Trophoblast cell (in vitro differentiated cells and primary cell): ENCODE results near the gene TIMM21.

Experiments
- DNase-seq, 2 donors: peaks; one replicate each; pipeline ENCODE4 v3.0.0-alpha.2; 2016
- H2AFZ ChIP-seq: 2 replicates; pipeline ENCODE4 v1.6.1; 2013; ENCODE audit warnings: low read length, moderate library complexity, mild to moderate bottlenecking; ENCODE audit not compliant: insufficient read depth, poor library complexity
- H2AK5ac ChIP-seq: 2 replicates; pipeline ENCODE4 v1.6.1; 2013; ENCODE audit warnings: mild to moderate bottlenecking, low read length
- H2BK120ac ChIP-seq: 2 replicates; pipeline ENCODE4 v1.6.1; 2013; ENCODE audit warnings: low read length, mild to moderate bottlenecking, moderate library complexity; ENCODE audit not compliant: insufficient read depth, poor library complexity
- H2BK12ac ChIP-seq: 2 replicates; pipeline ENCODE4 v1.6.1; 2013; ENCODE audit warnings: mild to moderate bottlenecking, low read length, moderate library complexity
- H2BK5ac ChIP-seq: 2 replicates; pipeline ENCODE4 v1.6.1; 2013; ENCODE audit warnings: low read length, low read depth, moderate library complexity, mild to moderate bottlenecking; ENCODE audit not compliant: poor library complexity
- H3K14ac ChIP-seq: 2 replicates; pipeline ENCODE4 v1.6.1; 2013; ENCODE audit warnings: mild to moderate bottlenecking, low read length
- H3K18ac ChIP-seq: 2 replicates; pipeline ENCODE4 v1.6.1; 2013; ENCODE audit warnings: mild to moderate bottlenecking, low read length
- H3K23ac ChIP-seq: 2 replicates; pipeline ENCODE4 v1.6.1; 2013; ENCODE audit warnings: low read length
- H3K27ac ChIP-seq: 2 replicates; pipeline ENCODE4 v1.5.1; 2013; ENCODE audit warnings: low read depth, mild to moderate bottlenecking, inconsistent platforms, low read length, moderate library complexity
- H3K27me3 ChIP-seq: 2 replicates; pipeline ENCODE4 v1.6.1; 2013; ENCODE audit warnings: inconsistent platforms, mild to moderate bottlenecking, low read length, moderate library complexity; ENCODE audit not compliant: insufficient read depth
- H3K36me3 ChIP-seq, 2 experiments: 1 replicate in 1 of 2; 2 replicates in 1 of 2; pipeline ENCODE4 v1.6.1; 2013; ENCODE audit warnings: low read length in 2 of 2, mild to moderate bottlenecking in 2 of 2, moderate library complexity in 1 of 2; ENCODE audit not compliant: insufficient read depth in 2 of 2, control insufficient read depth in 1 of 2
- H3K4ac ChIP-seq: 2 replicates; pipeline ENCODE4 v1.6.1; 2013; ENCODE audit warnings: low read depth, mild to moderate bottlenecking, low read length, moderate library complexity
- H3K4me1 ChIP-seq, 2 experiments: 1 replicate in 1 of 2; 2 replicates in 1 of 2; pipeline ENCODE4 v1.6.1; 2013; ENCODE audit warnings: low read length in 2 of 2, mild to moderate bottlenecking in 2 of 2, moderate library complexity in 1 of 2; ENCODE audit not compliant: insufficient read depth in 2 of 2, control insufficient read depth in 1 of 2
- H3K4me2 ChIP-seq: 2 replicates; pipeline ENCODE4 v1.6.1; 2013; ENCODE audit warnings: inconsistent platforms, mild to moderate bottlenecking, low read length, moderate library complexity
- H3K4me3 ChIP-seq: 2 replicates; pipeline ENCODE4 v1.5.1; 2013; ENCODE audit warnings: mild to moderate bottlenecking, low read depth, low read length, inconsistent platforms
- H3K79me1 ChIP-seq: one replicate; pipeline ENCODE4 v1.6.1; 2013; ENCODE audit warnings: low read length
- H3K79me2 ChIP-seq: 2 replicates; pipeline ENCODE4 v1.6.1; 2013; ENCODE audit warnings: low read length, mild to moderate bottlenecking; ENCODE audit not compliant: control insufficient read depth, insufficient read depth, poor library complexity
- H3K9ac ChIP-seq: 2 replicates; pipeline ENCODE4 v1.6.1; 2013; ENCODE audit warnings: mild to moderate bottlenecking, low read length
- H3K9me3 ChIP-seq: 2 replicates; pipeline ENCODE4 v1.6.1; 2013; ENCODE audit warnings: low read depth, mild to moderate bottlenecking, control low read depth, inconsistent platforms, low read length; ENCODE audit not compliant: insufficient read depth
- H4K12ac ChIP-seq: 2 replicates; pipeline ENCODE4 v1.6.1; 2013; ENCODE audit warnings: low read depth, mild to moderate bottlenecking, low read length, moderate library complexity
- H4K8ac ChIP-seq: 2 replicates; pipeline ENCODE4 v1.6.1; 2013; ENCODE audit warnings: low read depth, mild to moderate bottlenecking, low read length, moderate library complexity
- H4K91ac ChIP-seq: one replicate; pipeline ENCODE4 v1.6.1; 2013; ENCODE audit warnings: low read depth, mild to moderate bottlenecking, low read length, moderate library complexity
- WGBS: extraction: QIAGEN DNeasy Blood & Tissue Kit; methylation state at CpG from one replicate; pipeline ENCODE4 v1.1.7; 2013; ENCODE audit warnings: missing lambda C conversion rate; ENCODE audit not compliant: insufficient read length, insufficient coverage; ENCODE audit errors: extremely low coverage; 5-methylcytosine and 5-hydroxymethylcytosine counted together

TIMM21 gene

GRCh38 chr18:74152270-74152669, 3.9 kb downstream of the TIMM21 start:
- H3K4me2 ChIP-seq, result no peak overlapping the region
- no peak for DNase-seq
- WGBS, result no CpG with 5 or more reads among the region's 6 CpGs
- no peak overlapping the region for H3K27ac ChIP-seq
- no peak overlapping the region for H3K9ac ChIP-seq
- no peak overlapping the region for H2BK12ac ChIP-seq
- peaks cover 6% of the 10 kb centered on the region for H3K79me1 ChIP-seq
- H3K9me3 ChIP-seq, result no peaks in the 10 kb centered on the region
- no peak overlapping the region for H2BK120ac ChIP-seq
- peaks cover 5% of the 10 kb centered on the region for H3K79me2 ChIP-seq
- peaks cover 3 to 5% of the 10 kb centered on the region in 2 experiments for H3K4me1 ChIP-seq
- no peak overlapping the region for H3K14ac ChIP-seq
- no peak overlapping the region for H3K4ac ChIP-seq
- H3K4me3 ChIP-seq, result no peak overlapping the region
- H2AK5ac ChIP-seq, result no peak overlapping the region
- no peak overlapping the region for H2BK5ac ChIP-seq
- H2AFZ ChIP-seq, result no peak overlapping the region
- no peak overlapping the region for H3K23ac ChIP-seq
- no peak overlapping the region for H4K12ac ChIP-seq
- H3K18ac ChIP-seq, result no peak overlapping the region
- H3K27me3 ChIP-seq, result no peaks in the 10 kb centered on the region
- H3K36me3 ChIP-seq, result peaks cover 11 to 17% of the 10 kb centered on the region in 2 experiments
- no peak overlapping the region for H4K8ac ChIP-seq
- H4K91ac ChIP-seq, result no peak overlapping the region

GRCh38 chr18:74152857-74153256, 4.5 kb downstream of the TIMM21 start:
- H3K4me3 ChIP-seq, result no peak overlapping the region
- H3K79me2 ChIP-seq, result peaks cover 5% of the 10 kb centered on the region
- H3K9me3 ChIP-seq, result no peaks in the 10 kb centered on the region
- no peak overlapping the region for H3K27ac ChIP-seq
- no CpG with 5 or more reads among the region's 2 CpGs for WGBS
- no peak overlapping the region for H2AK5ac ChIP-seq
- peaks cover 11 to 18% of the 10 kb centered on the region in 2 experiments for H3K36me3 ChIP-seq
- no peak overlapping the region for H2BK12ac ChIP-seq
- H3K9ac ChIP-seq, result no peak overlapping the region
- no peak overlapping the region for H3K4me2 ChIP-seq
- H3K27me3 ChIP-seq, result no peaks in the 10 kb centered on the region
- no peak for DNase-seq
- no peak overlapping the region for H4K91ac ChIP-seq
- H4K12ac ChIP-seq, result no peak overlapping the region
- H2BK120ac ChIP-seq, result no peak overlapping the region
- no peak overlapping the region for H3K18ac ChIP-seq
- no peak overlapping the region for H2AFZ ChIP-seq
- H3K4me1 ChIP-seq, result peaks cover 3 to 5% of the 10 kb centered on the region in 2 experiments
- peaks cover 5% of the 10 kb centered on the region for H3K79me1 ChIP-seq
- H3K4ac ChIP-seq, result peak overlapping the region; percentile 48
- no peak overlapping the region for H3K23ac ChIP-seq
- H4K8ac ChIP-seq, result no peak overlapping the region
- H2BK5ac ChIP-seq, result no peak overlapping the region
- H3K14ac ChIP-seq, result no peak overlapping the region

GRCh38 chr18:74153377-74153776, 5.1 kb downstream of the TIMM21 start:
- H3K4me3 ChIP-seq, result no peak overlapping the region
- H4K8ac ChIP-seq, result no peak overlapping the region
- no peak overlapping the region for H3K4me2 ChIP-seq
- no peak overlapping the region for H3K14ac ChIP-seq
- no peaks in the 10 kb centered on the region for H3K9me3 ChIP-seq
- no peak overlapping the region for H2BK12ac ChIP-seq
- H3K36me3 ChIP-seq, result peaks cover 11 to 21% of the 10 kb centered on the region in 2 experiments
- no peak overlapping the region for H3K23ac ChIP-seq
- H2AFZ ChIP-seq, result no peak overlapping the region
- no peak overlapping the region for H3K18ac ChIP-seq
- WGBS, result no CpG with 5 or more reads among the region's 4 CpGs
- H4K91ac ChIP-seq, result no peak overlapping the region
- H3K4me1 ChIP-seq, result peaks cover 3 to 5% of the 10 kb centered on the region in 2 experiments
- H3K79me2 ChIP-seq, result peaks cover 5% of the 10 kb centered on the region
- H3K4ac ChIP-seq, result no peak overlapping the region
- no peak overlapping the region for H2BK5ac ChIP-seq
- H3K27me3 ChIP-seq, result no peaks in the 10 kb centered on the region
- peaks cover 2% of the 10 kb centered on the region for H3K79me1 ChIP-seq
- H3K9ac ChIP-seq, result no peak overlapping the region
- no peak overlapping the region for H2BK120ac ChIP-seq
- no peak overlapping the region for H4K12ac ChIP-seq
- no peak for DNase-seq
- H3K27ac ChIP-seq, result no peak overlapping the region
- no peak overlapping the region for H2AK5ac ChIP-seq

GRCh38 chr18:74153793-74154192, 5.5 kb downstream of the TIMM21 start:
- no peak overlapping the region for H4K91ac ChIP-seq
- H3K4me2 ChIP-seq, result no peak overlapping the region
- no peak overlapping the region for H3K27ac ChIP-seq
- no peak overlapping the region for H3K23ac ChIP-seq
- no peak overlapping the region for H4K12ac ChIP-seq
- no peak overlapping the region for H3K4me3 ChIP-seq
- peaks cover 11 to 21% of the 10 kb centered on the region in 2 experiments for H3K36me3 ChIP-seq
- no peak overlapping the region for H3K9ac ChIP-seq
- no peak overlapping the region for H2AK5ac ChIP-seq
- no CpG with 5 or more reads among the region's 4 CpGs for WGBS
- DNase-seq, result no peak
- H3K18ac ChIP-seq, result no peak overlapping the region
- no peaks in the 10 kb centered on the region for H3K9me3 ChIP-seq
- H4K8ac ChIP-seq, result no peak overlapping the region
- H2BK5ac ChIP-seq, result no peak overlapping the region
- no peaks in the 10 kb centered on the region for H3K27me3 ChIP-seq
- no peak overlapping the region for H3K4ac ChIP-seq
- H2BK120ac ChIP-seq, result no peak overlapping the region
- no peaks in the 10 kb centered on the region for H3K79me1 ChIP-seq
- no peak overlapping the region for H2BK12ac ChIP-seq
- H3K79me2 ChIP-seq, result peaks cover 2% of the 10 kb centered on the region
- no peak overlapping the region for H3K14ac ChIP-seq
- H2AFZ ChIP-seq, result no peak overlapping the region
- H3K4me1 ChIP-seq, result peaks cover 3 to 5% of the 10 kb centered on the region in 2 experiments
